HepG2 (cell line): ENCODE results near the gene AP2B1. TPM values are rescaled to one million over a fixed set of nuclear protein-coding genes. Genes with fewer than 3 reads are reported as not detected.

Source experiments
- ATAC-seq: fragments of 200-7000 bp; cut with Tn5 transposase; 3 replicates; pipeline ENCODE4 v1.9.1; 2020; ENCODE audit warnings: mild to moderate bottlenecking, moderate library complexity
- BruUV-seq: library from RNA; stranded (reverse); fragments of 400-500 nt; replicated peaks from 2 replicates; lab custom pipeline; 2021; lab: Mats Ljungman, UMichigan
- CTCF ChIA-PET: fragments of 300-600 bp; formaldehyde crosslinking; extraction: SDS; loops from one replicate; lab custom pipeline; 2021; ENCODE audit warnings: low total read pairs, inconsistent platforms, low intra/inter-chr PET ratio; lab: Yijun Ruan, JAX
- POLR2A ChIA-PET: fragments of 350-600 bp; sonication (Branson Sonifier 250); formaldehyde crosslinking; loops from one replicate; lab custom pipeline; 2020; ENCODE audit warnings: antibody characterized with exemption, inconsistent platforms; lab: Yijun Ruan, JAX
- DNase-seq: peaks from one replicate; pipeline ENCODE4 v3.0.0-alpha.2; 2015; ENCODE audit warnings: low spot score
- FAIRE-seq: peaks from 3 replicates; lab custom pipeline; 2011; peaks lifted over from hg19 to GRCh38; lab: Jason Lieb, UNC
- H2AFZ ChIP-seq: one replicate; pipeline ENCODE4 v1.6.1; 2011; ENCODE audit warnings: low read length, inconsistent platforms
- H3K27ac ChIP-seq: fragments of 300-600 bp; 3 replicates; pipeline ENCODE4 v1.8.0; 2011; ENCODE audit warnings: mixed run types, mild to moderate bottlenecking, mixed read lengths, low read length, inconsistent platforms; ENCODE audit not compliant: insufficient read depth; ENCODE audit errors: extremely low read length
- H3K27me3 ChIP-seq, 2 experiments: fragments of 200-600 bp in 1 of 2; 2 replicates in 1 of 2; 3 replicates in 1 of 2; pipeline versions ENCODE4 v1.6.0 to v1.8.0; 2011; ENCODE audit warnings: low read length in 2 of 2, mild to moderate bottlenecking in 2 of 2, moderate library complexity in 2 of 2, inconsistent platforms in 1 of 2; ENCODE audit not compliant: insufficient read depth in 2 of 2, control insufficient read depth in 1 of 2
- H3K36me3 ChIP-seq, 2 experiments: fragments of 200-600 bp in 1 of 2; replicated peaks in 1 of 2; 2 replicates in 1 of 2; 3 replicates in 1 of 2; pipeline versions ENCODE4 v1.5.1 to v1.8.0; 2011; ENCODE audit warnings: low read length in 2 of 2, inconsistent platforms in 1 of 2; ENCODE audit not compliant: insufficient read depth in 2 of 2, control insufficient read depth in 1 of 2
- H3K4me1 ChIP-seq: 2 replicates; pipeline ENCODE4 v1.5.1; 2012; ENCODE audit warnings: low read length, inconsistent platforms; ENCODE audit not compliant: insufficient read depth
- H3K4me2 ChIP-seq: 2 replicates; pipeline ENCODE4 v1.6.0; 2011; ENCODE audit warnings: low read depth, low read length, inconsistent platforms
- H3K4me3 ChIP-seq, 3 experiments: fragments of 200-600 bp in 1 of 3; sonication (generic), shearing (Covaris generic) in 1 of 3; replicated peaks in 1 of 3; 2 replicates each; pipeline ENCODE4 v1.5.1; 2011 to 2016; ENCODE audit warnings: low read length in 3 of 3, inconsistent platforms in 2 of 3, low read depth in 2 of 3, mild to moderate bottlenecking in 2 of 3, control low read depth in 1 of 3, mixed read lengths in 1 of 3; ENCODE audit not compliant: insufficient read depth in 1 of 3
- H3K79me2 ChIP-seq: one replicate; pipeline ENCODE4 v1.6.1; 2011; ENCODE audit warnings: low read length, inconsistent platforms; ENCODE audit not compliant: insufficient read depth
- H3K9ac ChIP-seq: 2 replicates; pipeline ENCODE4 v1.6.0; 2011; ENCODE audit warnings: mild to moderate bottlenecking, low read depth, low read length, inconsistent platforms; ENCODE audit not compliant: insufficient read depth
- H3K9me3 ChIP-seq: 2 replicates; pipeline ENCODE4 v1.5.1; 2012; ENCODE audit warnings: mild to moderate bottlenecking, low read length
- H4K20me1 ChIP-seq: 2 replicates; pipeline ENCODE4 v1.6.0; 2011; ENCODE audit warnings: inconsistent platforms, mild to moderate bottlenecking, low read length, moderate library complexity; ENCODE audit not compliant: insufficient read depth
- GABPA ChIP-seq, 2 experiments: IDR thresholded peaks; 2 replicates each; pipeline ENCODE4 v1.6.1; 2011 to 2016; ENCODE audit warnings: low read depth in 2 of 2, low read length in 1 of 2, missing biosample characterization in 1 of 2, missing genetic modification characterization in 1 of 2
- MLX ChIP-seq: IDR thresholded peaks from 2 replicates; pipeline ENCODE4 v1.6.1; 2016
- PAWR ChIP-seq: sonication (generic); formaldehyde crosslinking; IDR thresholded peaks from 2 replicates; pipeline ENCODE4 v1.4.0; 2020; ENCODE audit warnings: missing genetic modification reagents, mild to moderate bottlenecking, borderline replicate concordance
- PBX3 ChIP-seq: sonication (generic); formaldehyde crosslinking; IDR thresholded peaks from 2 replicates; pipeline ENCODE4 v1.8.1; 2023; ENCODE audit warnings: missing genetic modification reagents, inconsistent platforms, borderline replicate concordance
- SETDB1 ChIP-seq: sonication (generic); formaldehyde crosslinking; IDR thresholded peaks from 2 replicates; pipeline ENCODE4 v1.5.1; 2020; ENCODE audit warnings: missing genetic modification reagents, mild to moderate bottlenecking, borderline replicate concordance
- STAT5B ChIP-seq: sonication (generic); formaldehyde crosslinking; IDR thresholded peaks from 2 replicates; pipeline ENCODE4 v1.4.0; 2020; ENCODE audit warnings: missing genetic modification reagents
- TOE1 ChIP-seq: sonication (generic); formaldehyde crosslinking; IDR thresholded peaks from 2 replicates; pipeline ENCODE4 v1.4.0; 2020; ENCODE audit warnings: mild to moderate bottlenecking, missing genetic modification reagents
- UBTF ChIP-seq: sonication (generic); formaldehyde crosslinking; IDR thresholded peaks from 2 replicates; pipeline ENCODE4 v1.4.0; 2020; ENCODE audit warnings: mild to moderate bottlenecking, missing genetic modification reagents
- XRCC5 ChIP-seq: fragments of 200-400 bp; formaldehyde crosslinking; optimal IDR thresholded peaks from 2 replicates; pipeline ENCODE3; 2017; ENCODE audit warnings: mild to moderate bottlenecking, low read length
- ZIK1 ChIP-seq: sonication (generic); formaldehyde crosslinking; IDR thresholded peaks from 2 replicates; pipeline ENCODE4 v1.5.0; 2020; ENCODE audit warnings: mild to moderate bottlenecking, low read depth, missing genetic modification reagents, borderline replicate concordance
- ZNF281 ChIP-seq: sonication (generic); formaldehyde crosslinking; IDR thresholded peaks from 2 replicates; pipeline ENCODE4 v1.4.0; 2020; ENCODE audit warnings: missing genetic modification reagents, borderline replicate concordance
- ZNF572 ChIP-seq: sonication (generic); formaldehyde crosslinking; IDR thresholded peaks from 2 replicates; pipeline ENCODE4 v1.5.1; 2020; ENCODE audit warnings: mild to moderate bottlenecking, missing genetic modification reagents
- WGBS: methylation state at CpG from one replicate; pipeline ENCODE4 v1.1.6; 2017; ENCODE audit warnings: low lambda C conversion rate; 5-methylcytosine and 5-hydroxymethylcytosine counted together
- in situ Hi-C: cut with HindIII; loops from 2 replicates; pipeline ENCODE4 v1.10.0; 2017; ENCODE audit warnings: low pct_unique_long_range_greater_than_20kb; ENCODE audit not compliant: extremely low pct_ligation_motif_present
- intact Hi-C: fragments of 100-400 bp; cut with micrococcal nuclease; formaldehyde crosslinking; loops from one replicate; pipeline ENCODE4 v1.10.0; 2022; ENCODE audit not compliant: unreplicated experiment
- polyA plus RNA-seq, 8 experiments: library from polyadenylated mRNA; depleted of rRNA in 3 of 8; stranded (reverse) in 7 of 8; unstranded in 1 of 8; fragments of >200 nt; fragmentation: Illumina TruSeq in 4 of 8; extraction: Trizol in 4 of 8; gene quantifications; 2 replicates each; pipeline versions ENCODE4 v1.2.1 to v1.2.3, GENCODE V29; 2011 to 2016; ENCODE audit warnings: low read depth in 4 of 8, missing spikeins in 1 of 8, mixed read lengths in 1 of 8; ENCODE audit not compliant: insufficient read depth in 1 of 8
- total RNA-seq, 5 experiments: library from RNA; depleted of rRNA; stranded (reverse); fragments of >200 nt; fragmentation: Illumina TruSeq; extraction: Trizol; gene quantifications; 2 replicates each; pipeline ENCODE4 v1.2.3, GENCODE V29; 2016; ENCODE audit warnings: low read depth in 1 of 5
- TF ChIP-seq, protein P1 (sequence below): sonication (generic); formaldehyde crosslinking; IDR thresholded peaks from 2 replicates; pipeline ENCODE4 v1.8.0; 2022; ENCODE audit warnings: missing genetic modification reagents, mild to moderate bottlenecking, inconsistent platforms, borderline replicate concordance

AP2B1 gene
- total and polyA plus RNA-seq, 2 of the 13 experiments (the other 11 are each of a cell fraction or from before 2014, with no cell fraction given) = 23.8 to 71.3 TPM

DNA sequence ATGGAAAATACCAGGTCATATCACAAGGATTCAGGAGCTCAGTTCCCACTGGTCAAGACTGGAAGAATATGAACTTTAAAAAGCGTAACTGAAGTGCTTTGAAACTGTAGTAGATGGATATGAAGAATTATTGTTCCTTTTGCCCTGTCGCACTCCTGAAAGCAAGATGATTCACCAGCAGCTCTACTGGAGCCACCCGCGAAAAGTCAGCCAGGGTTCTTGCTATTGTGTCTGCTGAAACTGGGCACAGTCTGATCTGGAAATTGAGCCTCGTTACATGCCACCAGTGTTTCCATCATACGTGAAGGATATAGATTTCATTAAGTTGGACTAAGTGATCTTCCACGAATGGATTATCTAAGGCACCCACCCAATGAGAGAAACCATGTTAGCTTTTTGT is 16.6 kb downstream of the AP2B1 start (continued):
- no peak for TF ChIP-seq SETDB1 (CRISPR knock-in tag)
- TF ChIP-seq, all 625 proteins: peak for 0

DNA sequence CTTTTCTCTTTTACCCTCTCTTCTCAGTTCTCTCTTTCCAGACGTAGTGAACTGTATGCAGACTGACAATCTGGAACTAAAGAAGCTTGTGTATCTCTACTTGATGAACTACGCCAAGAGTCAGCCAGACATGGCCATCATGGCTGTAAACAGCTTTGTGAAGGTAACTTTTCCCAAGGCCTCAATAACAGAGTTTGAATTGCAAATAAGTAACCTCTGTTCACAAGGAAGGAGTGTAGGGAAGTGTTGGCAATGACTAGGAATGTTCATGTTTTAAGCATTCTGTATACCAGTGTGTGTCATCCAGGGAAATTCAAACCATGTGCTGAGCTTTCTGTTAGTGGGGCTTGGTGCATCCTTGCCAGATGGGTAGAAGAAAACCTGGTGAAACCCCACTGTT is 18.6 kb downstream of the AP2B1 start:
- DNase-seq (no peak), FAIRE-seq (no peak), ATAC-seq (no peak)
- no peaks in the 10 kb centered on the region for H3K4me1 ChIP-seq
- no peaks in the 10 kb centered on the region for H3K79me2 ChIP-seq
- H3K9ac ChIP-seq = no peak overlapping the region
- H3K4me2 ChIP-seq = no peak overlapping the region
- H3K27me3 ChIP-seq = no peaks in the 10 kb centered on the region
- no TSS peak for BruUV-seq
- intact Hi-C loops = no loop called here
- H3K27ac ChIP-seq = no peak overlapping the region
- no peak overlapping the region for H3K4me3 ChIP-seq
- in situ Hi-C loops = no loop called here
- no peaks in the 10 kb centered on the region for H3K9me3 ChIP-seq
- CTCF ChIA-PET = no interaction called here
- no peaks in the 10 kb centered on the region for H4K20me1 ChIP-seq
- WGBS = 99% methylated on average over 2 of the region's 2 CpGs
- POLR2A ChIA-PET = no interaction called here
- H2AFZ ChIP-seq = no peak overlapping the region
- peaks cover 13 to 50% of the 10 kb centered on the region in 2 experiments for H3K36me3 ChIP-seq
- TF ChIP-seq MLX = no peak
- TF ChIP-seq PAWR = no peak
- no peak for TF ChIP-seq TOE1 (CRISPR knock-in tag)
- no peak for TF ChIP-seq GABPA (IDR thresholded peaks at IDR 0.05; ENCODE audit: low read depth, low read length)
- TF ChIP-seq GABPA (CRISPR knock-in tag; IDR thresholded peaks at IDR 0.05; ENCODE audit: low read depth) = no peak
- no peak for TF ChIP-seq XRCC5
- no peak for TF ChIP-seq ZNF572
- no peak for TF ChIP-seq PBX3 (CRISPR knock-in tag)
- TF ChIP-seq STAT5B = no peak
- no peak for TF ChIP-seq ZIK1 (CRISPR knock-in tag)
- TF ChIP-seq UBTF (CRISPR knock-in tag) = no peak
- TF ChIP-seq, protein P1, sequence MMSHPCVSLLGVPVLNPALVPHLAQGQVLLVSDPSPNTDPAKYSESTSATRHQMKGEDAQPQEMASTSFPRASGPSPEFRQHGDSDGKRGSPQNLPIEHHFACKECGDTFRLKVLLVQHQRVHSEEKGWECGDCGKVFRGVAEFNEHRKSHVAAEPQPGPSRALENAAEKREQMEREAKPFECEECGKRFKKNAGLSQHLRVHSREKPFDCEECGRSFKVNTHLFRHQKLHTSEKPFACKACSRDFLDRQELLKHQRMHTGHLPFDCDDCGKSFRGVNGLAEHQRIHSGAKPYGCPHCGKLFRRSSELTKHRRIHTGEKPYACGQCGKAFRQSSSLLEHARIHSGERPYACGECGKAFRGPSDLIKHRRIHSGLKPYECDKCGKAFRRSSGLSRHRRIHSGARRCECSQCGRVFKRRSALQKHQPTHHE (CRISPR knock-in tag) = no peak
- no peak for TF ChIP-seq ZNF281
